ENCODE data around the gene RYR2. TPM values are rescaled to one million over a fixed set of nuclear protein-coding genes. Genes with fewer than 3 reads are reported as not detected.

RYR2 gene
- total RNA-seq, 4 donors from 2014 or later, result 0.13 to 2.5 (median 0.88) TPM

- H3K4me3 ChIP-seq, result no peak overlapping the region
- no peaks in the 10 kb centered on the region for H3K36me3 ChIP-seq
- H3K9me3 ChIP-seq, result no peaks in the 10 kb centered on the region
- TF ChIP-seq CTCF (IDR thresholded peaks at IDR 0.05), result no peak
- TF ChIP-seq POLR2A (IDR thresholded peaks at IDR 0.05), result no peak
- no peaks in the 10 kb centered on the region for H3K4me1 ChIP-seq
- DNase-seq, result no peak
- H3K27me3 ChIP-seq, result no peaks in the 10 kb centered on the region
- H3K27ac ChIP-seq, result no peak overlapping the region
These were observed 139.8 kb downstream of the RYR2 start for GRCh38 chr1:237181743-237182317.

GRCh38 chr1:237183963-237184540, 142.1 kb downstream of the RYR2 start:
- DNase-seq, result no peak
- TF ChIP-seq CTCF (IDR thresholded peaks at IDR 0.05) (no peak), POLR2A (IDR thresholded peaks at IDR 0.05) (no peak)
- no peaks in the 10 kb centered on the region for H3K9me3 ChIP-seq
- no peaks in the 10 kb centered on the region for H3K36me3 ChIP-seq
- H3K4me3 ChIP-seq, result no peak overlapping the region
- H3K4me1 ChIP-seq, result no peaks in the 10 kb centered on the region
- H3K27ac ChIP-seq, result no peak overlapping the region
- no peaks in the 10 kb centered on the region for H3K27me3 ChIP-seq

GRCh38 chr1:237186675-237187074, 144.7 kb downstream of the RYR2 start:
- DNase-seq, result no peak
- H3K27ac ChIP-seq, result no peak overlapping the region
- no peaks in the 10 kb centered on the region for H3K36me3 ChIP-seq
- H3K4me1 ChIP-seq, result no peaks in the 10 kb centered on the region
- no peaks in the 10 kb centered on the region for H3K9me3 ChIP-seq
- H3K4me3 ChIP-seq, result no peak overlapping the region
- H3K27me3 ChIP-seq, result no peaks in the 10 kb centered on the region
- no peak for TF ChIP-seq POLR2A (IDR thresholded peaks at IDR 0.05)
- no peak for TF ChIP-seq CTCF (IDR thresholded peaks at IDR 0.05)

GRCh38 chr1:237187842-237188241, 145.9 kb downstream of the RYR2 start:
- Histone ChIP-seq H3K27ac (no peak overlapping the region), H3K9me3 (no peaks in the 10 kb centered on the region), H3K4me3 (no peak overlapping the region), H3K4me1 (no peaks in the 10 kb centered on the region), H3K36me3 (no peaks in the 10 kb centered on the region), H3K27me3 (no peaks in the 10 kb centered on the region)
- TF ChIP-seq POLR2A (IDR thresholded peaks at IDR 0.05) (no peak), CTCF (IDR thresholded peaks at IDR 0.05) (no peak)
- DNase-seq, result no peak

GRCh38 chr1:237191403-237191802, 149.4 kb downstream of the RYR2 start:
- Histone ChIP-seq H3K27ac (no peak overlapping the region), H3K4me1 (no peaks in the 10 kb centered on the region), H3K27me3 (no peaks in the 10 kb centered on the region), H3K4me3 (no peak overlapping the region), H3K9me3 (no peaks in the 10 kb centered on the region), H3K36me3 (no peaks in the 10 kb centered on the region)
- TF ChIP-seq POLR2A (IDR thresholded peaks at IDR 0.05) (no peak), CTCF (IDR thresholded peaks at IDR 0.05) (no peak)
- no peak for DNase-seq
